Measurements from ENCODE around the gene DCAF12. TPM values are rescaled to one million over a fixed set of nuclear protein-coding genes. Genes with fewer than 3 reads are reported as not detected.
A peak's percentile ranks its signal among the peaks of the same experiment; 100 is the strongest.

DCAF12 gene
- polyA plus RNA-seq, 1 donor from 2014 or later: 37.7 TPM

DNA sequence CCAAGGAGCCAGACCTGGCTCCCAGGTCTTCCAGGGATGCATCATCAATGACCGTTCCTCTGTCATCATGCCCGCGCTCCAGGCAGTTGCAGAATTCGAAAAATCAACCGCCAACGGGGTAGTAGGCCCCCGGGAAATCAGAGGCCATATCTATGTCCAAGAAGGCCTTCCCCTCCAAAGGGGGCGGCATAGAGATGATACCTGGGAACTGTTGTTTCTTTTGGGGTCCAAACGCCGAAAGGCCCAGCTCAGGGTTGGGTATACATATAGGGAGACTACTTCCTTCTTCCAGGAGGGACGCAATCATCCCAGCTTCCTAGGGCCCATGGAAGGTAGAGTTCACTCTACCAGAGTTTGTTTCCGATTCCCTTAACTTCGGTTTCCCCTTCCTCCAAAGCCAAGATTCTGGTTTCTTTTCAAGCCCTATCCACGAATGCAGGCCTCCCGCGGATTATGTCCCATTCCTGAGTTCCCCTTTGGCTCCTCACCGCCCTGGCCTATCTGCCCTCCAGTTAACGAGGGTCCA, 754 bp downstream of the DCAF12 start:
- Histone ChIP-seq H3K79me2 (replicated peaks; ENCODE audit: insufficient read depth, low read length) (peaks cover 41% of the 10 kb centered on the region), H3K36me3 (ENCODE audit: insufficient read depth, low read length) (peaks cover 4% of the 10 kb centered on the region), H3F3A (ENCODE audit: insufficient read depth, low read length, poor library complexity, severe bottlenecking) (no peaks in the 10 kb centered on the region), H3K9me3 (ENCODE audit: low read length) (no peaks in the 10 kb centered on the region), H2AFZ (ENCODE audit: low read depth, low read length) (peak overlapping the region; percentile 98), H3K27ac (ENCODE audit: low read length) (peak overlapping the region; percentile 93), H3K4me2 (ENCODE audit: low read length) (peak overlapping the region; percentile 71), H4K20me1 (ENCODE audit: insufficient read depth) (no peaks in the 10 kb centered on the region), H3K9me2 (ENCODE audit: insufficient read depth, low read length) (no peaks in the 10 kb centered on the region), H3K4me3 (ENCODE audit: low read length) (peak overlapping the region; percentile 85), H3K9ac (ENCODE audit: low read length) (peak overlapping the region; percentile 95), H3K27me3 (ENCODE audit: insufficient read depth, low read depth, low read length) (no peaks in the 10 kb centered on the region)
- TF ChIP-seq EZH2 (IDR thresholded peaks at IDR 0.05; ENCODE audit: borderline replicate concordance, insufficient read depth, low read length, poor library complexity, severe bottlenecking): no peak
- TF ChIP-seq, protein P1, sequence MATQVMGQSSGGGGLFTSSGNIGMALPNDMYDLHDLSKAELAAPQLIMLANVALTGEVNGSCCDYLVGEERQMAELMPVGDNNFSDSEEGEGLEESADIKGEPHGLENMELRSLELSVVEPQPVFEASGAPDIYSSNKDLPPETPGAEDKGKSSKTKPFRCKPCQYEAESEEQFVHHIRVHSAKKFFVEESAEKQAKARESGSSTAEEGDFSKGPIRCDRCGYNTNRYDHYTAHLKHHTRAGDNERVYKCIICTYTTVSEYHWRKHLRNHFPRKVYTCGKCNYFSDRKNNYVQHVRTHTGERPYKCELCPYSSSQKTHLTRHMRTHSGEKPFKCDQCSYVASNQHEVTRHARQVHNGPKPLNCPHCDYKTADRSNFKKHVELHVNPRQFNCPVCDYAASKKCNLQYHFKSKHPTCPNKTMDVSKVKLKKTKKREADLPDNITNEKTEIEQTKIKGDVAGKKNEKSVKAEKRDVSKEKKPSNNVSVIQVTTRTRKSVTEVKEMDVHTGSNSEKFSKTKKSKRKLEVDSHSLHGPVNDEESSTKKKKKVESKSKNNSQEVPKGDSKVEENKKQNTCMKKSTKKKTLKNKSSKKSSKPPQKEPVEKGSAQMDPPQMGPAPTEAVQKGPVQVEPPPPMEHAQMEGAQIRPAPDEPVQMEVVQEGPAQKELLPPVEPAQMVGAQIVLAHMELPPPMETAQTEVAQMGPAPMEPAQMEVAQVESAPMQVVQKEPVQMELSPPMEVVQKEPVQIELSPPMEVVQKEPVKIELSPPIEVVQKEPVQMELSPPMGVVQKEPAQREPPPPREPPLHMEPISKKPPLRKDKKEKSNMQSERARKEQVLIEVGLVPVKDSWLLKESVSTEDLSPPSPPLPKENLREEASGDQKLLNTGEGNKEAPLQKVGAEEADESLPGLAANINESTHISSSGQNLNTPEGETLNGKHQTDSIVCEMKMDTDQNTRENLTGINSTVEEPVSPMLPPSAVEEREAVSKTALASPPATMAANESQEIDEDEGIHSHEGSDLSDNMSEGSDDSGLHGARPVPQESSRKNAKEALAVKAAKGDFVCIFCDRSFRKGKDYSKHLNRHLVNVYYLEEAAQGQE (IDR thresholded peaks at IDR 0.05; ENCODE audit: borderline replicate concordance): no peak
- TF ChIP-seq RAD21 (conservative IDR thresholded peaks at IDR 0.05): no peak
- no peak for TF ChIP-seq MXI1 (conservative IDR thresholded peaks at IDR 0.05; ENCODE audit: poor library complexity, severe bottlenecking)
- TF ChIP-seq EP300 (conservative IDR thresholded peaks at IDR 0.05; ENCODE audit: poor library complexity, severe bottlenecking): no peak
- TF ChIP-seq TAF1 (IDR thresholded peaks at IDR 0.05; ENCODE audit: low read depth): no peak

DNA sequence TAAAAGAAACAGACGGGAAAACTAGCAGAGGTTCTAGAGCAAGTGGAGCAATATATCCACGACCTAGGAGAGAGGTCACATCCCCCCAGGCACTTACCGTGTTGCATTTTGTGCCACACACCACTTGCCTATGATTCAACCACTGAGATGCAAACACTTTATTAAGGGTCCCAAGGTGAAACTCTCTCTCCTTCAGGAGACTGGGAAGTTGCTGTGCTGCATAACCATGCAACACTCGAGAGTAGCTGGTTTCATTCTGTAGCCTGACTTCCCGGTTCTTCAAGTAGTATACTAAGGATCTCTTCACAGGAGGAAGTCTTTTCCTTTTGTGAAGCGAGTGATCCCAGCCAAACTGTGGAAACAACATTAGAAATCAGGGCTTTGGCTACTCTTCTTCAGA, 1.6 kb downstream of the DCAF12 start:
- no peak overlapping the region for H2AFZ ChIP-seq (ENCODE audit: low read depth, low read length)
- H3K9me2 ChIP-seq (ENCODE audit: insufficient read depth, low read length): no peaks in the 10 kb centered on the region
- H3K4me3 ChIP-seq (ENCODE audit: low read length): peak overlapping the region; percentile 85
- peak overlapping the region; percentile 71 for H3K4me2 ChIP-seq (ENCODE audit: low read length)
- no peak for TF ChIP-seq TAF1 (IDR thresholded peaks at IDR 0.05; ENCODE audit: low read depth)
- TF ChIP-seq, protein P1 (IDR thresholded peaks at IDR 0.05; ENCODE audit: borderline replicate concordance): no peak
- TF ChIP-seq, protein P2, sequence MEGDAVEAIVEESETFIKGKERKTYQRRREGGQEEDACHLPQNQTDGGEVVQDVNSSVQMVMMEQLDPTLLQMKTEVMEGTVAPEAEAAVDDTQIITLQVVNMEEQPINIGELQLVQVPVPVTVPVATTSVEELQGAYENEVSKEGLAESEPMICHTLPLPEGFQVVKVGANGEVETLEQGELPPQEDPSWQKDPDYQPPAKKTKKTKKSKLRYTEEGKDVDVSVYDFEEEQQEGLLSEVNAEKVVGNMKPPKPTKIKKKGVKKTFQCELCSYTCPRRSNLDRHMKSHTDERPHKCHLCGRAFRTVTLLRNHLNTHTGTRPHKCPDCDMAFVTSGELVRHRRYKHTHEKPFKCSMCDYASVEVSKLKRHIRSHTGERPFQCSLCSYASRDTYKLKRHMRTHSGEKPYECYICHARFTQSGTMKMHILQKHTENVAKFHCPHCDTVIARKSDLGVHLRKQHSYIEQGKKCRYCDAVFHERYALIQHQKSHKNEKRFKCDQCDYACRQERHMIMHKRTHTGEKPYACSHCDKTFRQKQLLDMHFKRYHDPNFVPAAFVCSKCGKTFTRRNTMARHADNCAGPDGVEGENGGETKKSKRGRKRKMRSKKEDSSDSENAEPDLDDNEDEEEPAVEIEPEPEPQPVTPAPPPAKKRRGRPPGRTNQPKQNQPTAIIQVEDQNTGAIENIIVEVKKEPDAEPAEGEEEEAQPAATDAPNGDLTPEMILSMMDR (IDR thresholded peaks at IDR 0.05; ENCODE audit: poor library complexity, severe bottlenecking): no peak
- H3K27ac ChIP-seq (ENCODE audit: low read length): no peak overlapping the region
- H3K9me3 ChIP-seq (ENCODE audit: low read length): no peaks in the 10 kb centered on the region
- H4K20me1 ChIP-seq (ENCODE audit: insufficient read depth): no peaks in the 10 kb centered on the region
- peaks cover 44% of the 10 kb centered on the region for H3K79me2 ChIP-seq (replicated peaks; ENCODE audit: insufficient read depth, low read length)
- no peaks in the 10 kb centered on the region for H3K27me3 ChIP-seq (ENCODE audit: insufficient read depth, low read depth, low read length)
- peaks cover 4% of the 10 kb centered on the region for H3K36me3 ChIP-seq (ENCODE audit: insufficient read depth, low read length)
- H3F3A ChIP-seq (ENCODE audit: insufficient read depth, low read length, poor library complexity, severe bottlenecking): no peaks in the 10 kb centered on the region
- H3K9ac ChIP-seq (ENCODE audit: low read length): peak overlapping the region; percentile 95

Data from neural cell (in vitro differentiated cells).